HepG2 (cell line): ENCODE measurements around the gene KCTD16. TPM values are rescaled to one million over a fixed set of nuclear protein-coding genes. Genes with fewer than 3 reads are reported as not detected.

Source experiments
- ATAC-seq: fragments of 200-7000 bp; cut with Tn5 transposase; 3 replicates; pipeline ENCODE4 v1.9.1; 2020; ENCODE audit warnings: mild to moderate bottlenecking, moderate library complexity
- BruUV-seq: library from RNA; stranded (reverse); fragments of 400-500 nt; replicated peaks from 2 replicates; lab custom pipeline; 2021; lab: Mats Ljungman, UMichigan
- CTCF ChIA-PET: fragments of 300-600 bp; formaldehyde crosslinking; extraction: SDS; loops from one replicate; lab custom pipeline; 2021; ENCODE audit warnings: low total read pairs, inconsistent platforms, low intra/inter-chr PET ratio; lab: Yijun Ruan, JAX
- POLR2A ChIA-PET: fragments of 350-600 bp; sonication (Branson Sonifier 250); formaldehyde crosslinking; loops from one replicate; lab custom pipeline; 2020; ENCODE audit warnings: antibody characterized with exemption, inconsistent platforms; lab: Yijun Ruan, JAX
- DNase-seq: peaks from one replicate; pipeline ENCODE4 v3.0.0-alpha.2; 2015; ENCODE audit warnings: low spot score
- FAIRE-seq: peaks from 3 replicates; lab custom pipeline; 2011; peaks lifted over from hg19 to GRCh38; lab: Jason Lieb, UNC
- H2AFZ ChIP-seq: one replicate; pipeline ENCODE4 v1.6.1; 2011; ENCODE audit warnings: low read length, inconsistent platforms
- H3K27ac ChIP-seq: fragments of 300-600 bp; 3 replicates; pipeline ENCODE4 v1.8.0; 2011; ENCODE audit warnings: mixed run types, mild to moderate bottlenecking, mixed read lengths, low read length, inconsistent platforms; ENCODE audit not compliant: insufficient read depth; ENCODE audit errors: extremely low read length
- H3K27me3 ChIP-seq, 2 experiments: fragments of 200-600 bp in 1 of 2; 2 replicates in 1 of 2; 3 replicates in 1 of 2; pipeline versions ENCODE4 v1.6.0 to v1.8.0; 2011; ENCODE audit warnings: low read length in 2 of 2, mild to moderate bottlenecking in 2 of 2, moderate library complexity in 2 of 2, inconsistent platforms in 1 of 2; ENCODE audit not compliant: insufficient read depth in 2 of 2, control insufficient read depth in 1 of 2
- H3K36me3 ChIP-seq, 2 experiments: fragments of 200-600 bp in 1 of 2; replicated peaks in 1 of 2; 2 replicates in 1 of 2; 3 replicates in 1 of 2; pipeline versions ENCODE4 v1.5.1 to v1.8.0; 2011; ENCODE audit warnings: low read length in 2 of 2, inconsistent platforms in 1 of 2; ENCODE audit not compliant: insufficient read depth in 2 of 2, control insufficient read depth in 1 of 2
- H3K4me1 ChIP-seq: 2 replicates; pipeline ENCODE4 v1.5.1; 2012; ENCODE audit warnings: low read length, inconsistent platforms; ENCODE audit not compliant: insufficient read depth
- H3K4me2 ChIP-seq: 2 replicates; pipeline ENCODE4 v1.6.0; 2011; ENCODE audit warnings: low read depth, low read length, inconsistent platforms
- H3K4me3 ChIP-seq, 3 experiments: fragments of 200-600 bp in 1 of 3; sonication (generic), shearing (Covaris generic) in 1 of 3; replicated peaks in 1 of 3; 2 replicates each; pipeline ENCODE4 v1.5.1; 2011 to 2016; ENCODE audit warnings: low read length in 3 of 3, inconsistent platforms in 2 of 3, low read depth in 2 of 3, mild to moderate bottlenecking in 2 of 3, control low read depth in 1 of 3, mixed read lengths in 1 of 3; ENCODE audit not compliant: insufficient read depth in 1 of 3
- H3K79me2 ChIP-seq: one replicate; pipeline ENCODE4 v1.6.1; 2011; ENCODE audit warnings: low read length, inconsistent platforms; ENCODE audit not compliant: insufficient read depth
- H3K9ac ChIP-seq: 2 replicates; pipeline ENCODE4 v1.6.0; 2011; ENCODE audit warnings: mild to moderate bottlenecking, low read depth, low read length, inconsistent platforms; ENCODE audit not compliant: insufficient read depth
- H3K9me3 ChIP-seq: 2 replicates; pipeline ENCODE4 v1.5.1; 2012; ENCODE audit warnings: mild to moderate bottlenecking, low read length
- H4K20me1 ChIP-seq: 2 replicates; pipeline ENCODE4 v1.6.0; 2011; ENCODE audit warnings: inconsistent platforms, mild to moderate bottlenecking, low read length, moderate library complexity; ENCODE audit not compliant: insufficient read depth
- GLI4 ChIP-seq: sonication (generic); formaldehyde crosslinking; IDR thresholded peaks from 2 replicates; pipeline ENCODE4 v1.5.1; 2020; ENCODE audit warnings: missing genetic modification reagents, mild to moderate bottlenecking, moderate library complexity, borderline replicate concordance
- HNF4A ChIP-seq: sonication (generic); formaldehyde crosslinking; IDR thresholded peaks from 2 replicates; pipeline ENCODE4 v1.4.0; 2020; ENCODE audit warnings: missing genetic modification reagents
- HNRNPK ChIP-seq: fragments of 200-400 bp; formaldehyde crosslinking; IDR thresholded peaks from 2 replicates; pipeline ENCODE4 v1.6.1; 2018; ENCODE audit warnings: low read length, low read depth, moderate library complexity, mild to moderate bottlenecking; ENCODE audit not compliant: poor library complexity, severe bottlenecking
- SALL1 ChIP-seq: sonication (generic); formaldehyde crosslinking; IDR thresholded peaks from 2 replicates; pipeline ENCODE4 v1.8.0; 2022; ENCODE audit warnings: mild to moderate bottlenecking, missing genetic modification reagents
- TMF1 ChIP-seq: sonication (generic); formaldehyde crosslinking; IDR thresholded peaks from 2 replicates; pipeline ENCODE4 v1.8.1; 2022; ENCODE audit warnings: low read depth, missing genetic modification reagents
- ZNF205 ChIP-seq: IDR thresholded peaks from 2 replicates; pipeline ENCODE4 v1.6.1; 2018; ENCODE audit warnings: missing biosample characterization, missing genetic modification reagents
- ZNF264 ChIP-seq: sonication (generic); formaldehyde crosslinking; IDR thresholded peaks from 2 replicates; pipeline ENCODE4 v1.4.0; 2020; ENCODE audit warnings: missing genetic modification reagents
- ZNF34 ChIP-seq: sonication (generic); formaldehyde crosslinking; IDR thresholded peaks from 2 replicates; pipeline ENCODE4 v1.4.0; 2020; ENCODE audit warnings: mild to moderate bottlenecking, missing genetic modification reagents, borderline replicate concordance
- ZNF383 ChIP-seq: sonication (generic); formaldehyde crosslinking; IDR thresholded peaks from 2 replicates; pipeline ENCODE4 v1.4.0; 2020; ENCODE audit warnings: missing genetic modification reagents, mild to moderate bottlenecking, borderline replicate concordance
- WGBS: methylation state at CpG from one replicate; pipeline ENCODE4 v1.1.6; 2017; ENCODE audit warnings: low lambda C conversion rate; 5-methylcytosine and 5-hydroxymethylcytosine counted together
- in situ Hi-C: cut with HindIII; loops from 2 replicates; pipeline ENCODE4 v1.10.0; 2017; ENCODE audit warnings: low pct_unique_long_range_greater_than_20kb; ENCODE audit not compliant: extremely low pct_ligation_motif_present
- intact Hi-C: fragments of 100-400 bp; cut with micrococcal nuclease; formaldehyde crosslinking; loops from one replicate; pipeline ENCODE4 v1.10.0; 2022; ENCODE audit not compliant: unreplicated experiment
- polyA plus RNA-seq, 8 experiments: library from polyadenylated mRNA; depleted of rRNA in 3 of 8; stranded (reverse) in 7 of 8; unstranded in 1 of 8; fragments of >200 nt; fragmentation: Illumina TruSeq in 4 of 8; extraction: Trizol in 4 of 8; gene quantifications; 2 replicates each; pipeline versions ENCODE4 v1.2.1 to v1.2.3, GENCODE V29; 2011 to 2016; ENCODE audit warnings: low read depth in 4 of 8, missing spikeins in 1 of 8, mixed read lengths in 1 of 8; ENCODE audit not compliant: insufficient read depth in 1 of 8
- total RNA-seq, 5 experiments: library from RNA; depleted of rRNA; stranded (reverse); fragments of >200 nt; fragmentation: Illumina TruSeq; extraction: Trizol; gene quantifications; 2 replicates each; pipeline ENCODE4 v1.2.3, GENCODE V29; 2016; ENCODE audit warnings: low read depth in 1 of 5
- TF ChIP-seq, protein P1 (sequence below): sonication (generic); formaldehyde crosslinking; IDR thresholded peaks from 2 replicates; pipeline ENCODE4 v1.5.0; 2020; ENCODE audit warnings: missing genetic modification reagents

Gene KCTD16
- total and polyA plus RNA-seq, 2 of the 13 experiments (the other 11 are each of a cell fraction or from before 2014, with no cell fraction given), result 0.02 to 0.09 TPM

DNA sequence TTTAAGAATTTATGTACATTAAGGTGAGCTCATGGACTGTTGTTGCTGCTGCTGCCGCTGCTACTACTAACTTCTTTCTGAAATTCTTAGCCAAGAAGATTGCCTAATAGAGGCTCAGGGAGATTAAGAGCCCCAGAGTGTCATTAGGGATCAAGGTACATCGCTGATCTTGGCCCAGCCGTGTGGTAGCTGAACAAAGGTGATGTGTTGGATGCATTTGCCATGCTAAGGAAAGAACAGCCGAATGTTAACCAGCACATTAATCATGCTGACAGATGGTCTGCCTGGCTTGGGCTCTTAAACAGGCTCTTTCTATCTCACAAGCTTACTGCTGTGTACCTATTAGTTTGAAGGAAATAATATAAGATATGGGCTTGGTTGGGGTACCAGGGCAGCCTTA lies 137.1 kb downstream of the KCTD16 start:
- POLR2A ChIA-PET, result no interaction called here
- in situ Hi-C loops, result no loop called here
- Histone ChIP-seq H4K20me1 (no peaks in the 10 kb centered on the region), H3K79me2 (no peaks in the 10 kb centered on the region), H3K27me3 (no peaks in the 10 kb centered on the region), H3K27ac (no peak overlapping the region), H3K36me3 (no peaks in the 10 kb centered on the region), H3K9ac (no peak overlapping the region), H3K9me3 (no peaks in the 10 kb centered on the region), H3K4me3 (no peak overlapping the region), H2AFZ (no peak overlapping the region), H3K4me1 (no peaks in the 10 kb centered on the region), H3K4me2 (no peak overlapping the region)
- FAIRE-seq (no peak), DNase-seq (no peak), ATAC-seq (no peak)
- BruUV-seq, result no TSS peak
- intact Hi-C loops, result no loop called here
- 0% methylated on average over 4 of the region's 4 CpGs for WGBS
- CTCF ChIA-PET, result no interaction called here
- TF ChIP-seq HNF4A (CRISPR knock-in tag), result 0 out of 2 replicates have a peak, but pooled peaks have one; percentile 4
- no peak for TF ChIP-seq ZNF205

DNA sequence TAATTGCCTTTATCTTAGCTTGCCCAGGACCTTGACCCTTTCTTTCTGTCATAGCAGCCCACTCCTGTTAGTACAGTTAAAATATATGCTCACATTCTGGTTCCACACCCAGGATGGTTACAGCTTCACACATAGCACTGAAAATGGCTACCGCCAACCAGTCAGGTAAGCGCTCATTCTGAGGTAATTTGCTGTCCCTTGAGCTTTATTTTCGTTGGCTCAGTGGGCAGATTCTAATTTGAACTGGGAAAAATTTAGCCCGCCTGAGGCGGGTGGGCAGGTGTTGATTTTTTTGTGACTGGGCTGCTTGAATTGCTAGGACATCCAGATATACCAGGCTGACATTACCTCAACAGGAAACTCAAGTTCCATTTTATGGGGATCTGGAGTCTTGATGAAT lies 137.5 kb downstream of the KCTD16 start:
- 69% methylated on average over 5 of the region's 5 CpGs for WGBS

More for the DNA sequence above, 137.5 kb downstream of the KCTD16 start:
- no peak for ATAC-seq
- H3K9ac ChIP-seq, result no peak overlapping the region
- H3K9me3 ChIP-seq, result no peaks in the 10 kb centered on the region
- H3K27me3 ChIP-seq, result no peaks in the 10 kb centered on the region
- no peaks in the 10 kb centered on the region for H3K4me1 ChIP-seq
- no peaks in the 10 kb centered on the region for H4K20me1 ChIP-seq
- no peak overlapping the region for H3K27ac ChIP-seq
- POLR2A ChIA-PET, result no interaction called here
- no peak for TF ChIP-seq ZNF34
- no peak for TF ChIP-seq GLI4 (CRISPR knock-in tag)
- no peak for TF ChIP-seq HNRNPK
- TF ChIP-seq SALL1, result no peak
- no peak for TF ChIP-seq ZNF383
- TF ChIP-seq ZNF264 (CRISPR knock-in tag), result no peak
- TF ChIP-seq, protein P1, sequence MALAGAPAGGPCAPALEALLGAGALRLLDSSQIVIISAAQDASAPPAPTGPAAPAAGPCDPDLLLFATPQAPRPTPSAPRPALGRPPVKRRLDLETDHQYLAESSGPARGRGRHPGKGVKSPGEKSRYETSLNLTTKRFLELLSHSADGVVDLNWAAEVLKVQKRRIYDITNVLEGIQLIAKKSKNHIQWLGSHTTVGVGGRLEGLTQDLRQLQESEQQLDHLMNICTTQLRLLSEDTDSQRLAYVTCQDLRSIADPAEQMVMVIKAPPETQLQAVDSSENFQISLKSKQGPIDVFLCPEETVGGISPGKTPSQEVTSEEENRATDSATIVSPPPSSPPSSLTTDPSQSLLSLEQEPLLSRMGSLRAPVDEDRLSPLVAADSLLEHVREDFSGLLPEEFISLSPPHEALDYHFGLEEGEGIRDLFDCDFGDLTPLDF (CRISPR knock-in tag), result no peak
- TF ChIP-seq TMF1 (CRISPR knock-in tag), result no peak
- FAIRE-seq, result no peak
- no peak for DNase-seq
- CTCF ChIA-PET, result no interaction called here
- BruUV-seq, result no TSS peak
- in situ Hi-C loops (no loop called here), intact Hi-C loops (no loop called here)
- H3K36me3 ChIP-seq, result no peaks in the 10 kb centered on the region
- H3K79me2 ChIP-seq, result no peaks in the 10 kb centered on the region
- no peak overlapping the region for H3K4me3 ChIP-seq
- no peak overlapping the region for H3K4me2 ChIP-seq
- no peak overlapping the region for H2AFZ ChIP-seq
